Panc1 (cell line): ENCODE measurements around the gene GSK3B. TPM values are rescaled to one million over a fixed set of nuclear protein-coding genes. Genes with fewer than 3 reads are reported as not detected.

Source experiments
- ATAC-seq: fragments of 200-7000 bp; cut with Tn5 transposase; 2 replicates; pipeline ENCODE4 v1.9.1; 2020; ENCODE audit warnings: mild to moderate bottlenecking, moderate library complexity
- BruUV-seq: library from RNA; stranded (reverse); fragments of 400-500 nt; replicated peaks from 2 replicates; lab custom pipeline; 2021; lab: Mats Ljungman, UMichigan
- CTCF ChIA-PET: fragments of 300-600 bp; sonication (Branson Sonifier 250); formaldehyde crosslinking; loops from one replicate; lab custom pipeline; 2022; ENCODE audit warnings: antibody characterized with exemption; lab: Charles Lee
- POLR2A ChIA-PET: fragments of 300-600 bp; sonication (Branson Sonifier 250); formaldehyde crosslinking; loops from one replicate; lab custom pipeline; 2022; ENCODE audit warnings: antibody characterized with exemption; lab: Charles Lee
- DNase-seq: peaks from one replicate; pipeline ENCODE4 v3.0.0-alpha.2; 2010; ENCODE audit warnings: low read depth, low spot score
- H3K27ac ChIP-seq: 2 replicates; pipeline ENCODE4 v1.5.1; 2011; ENCODE audit warnings: mild to moderate bottlenecking, low read length, inconsistent platforms
- H3K27me3 ChIP-seq: fragments of 200-500 bp; sonication (Bioruptor generic); 2 replicates; pipeline ENCODE4 v1.6.0; 2014; ENCODE audit warnings: low read length, inconsistent platforms; ENCODE audit not compliant: control insufficient read depth, insufficient read depth
- H3K36me3 ChIP-seq: fragments of 200-500 bp; sonication (Bioruptor generic); 2 replicates; pipeline ENCODE4 v1.5.1; 2014; ENCODE audit warnings: inconsistent platforms, mild to moderate bottlenecking, low read length, moderate library complexity; ENCODE audit not compliant: control insufficient read depth, insufficient read depth
- H3K4me1 ChIP-seq: 2 replicates; pipeline ENCODE4 v1.5.1; 2011; ENCODE audit warnings: inconsistent platforms, mild to moderate bottlenecking, low read length, moderate library complexity; ENCODE audit not compliant: control insufficient read depth, insufficient read depth
- H3K4me3 ChIP-seq, 2 experiments: 2 replicates each; pipeline ENCODE4 v1.5.1; 2011 to 2012; ENCODE audit warnings: low read depth in 2 of 2, low read length in 2 of 2, mild to moderate bottlenecking in 2 of 2, inconsistent platforms in 1 of 2, moderate library complexity in 1 of 2
- H3K9me3 ChIP-seq: fragments of 200-500 bp; sonication (Bioruptor generic); 2 replicates; pipeline ENCODE4 v1.5.1; 2014; ENCODE audit warnings: low read depth, mild to moderate bottlenecking, inconsistent platforms, low read length, moderate library complexity; ENCODE audit not compliant: control insufficient read depth, insufficient read depth
- CTCF ChIP-seq: fragments of 450-650 bp; IDR thresholded peaks from 2 replicates; pipeline ENCODE4 v1.5.1; 2017; ENCODE audit warnings: mild to moderate bottlenecking
- POLR2AphosphoS5 ChIP-seq: IDR thresholded peaks from 2 replicates; pipeline ENCODE4 v1.6.1; 2012; ENCODE audit warnings: mild to moderate bottlenecking, low read depth, low read length, moderate library complexity
- REST ChIP-seq, 2 experiments: IDR thresholded peaks; 2 replicates each; pipeline ENCODE4 v1.6.1; 2011 to 2012; ENCODE audit warnings: low read depth in 2 of 2, control low read depth in 1 of 2, low read length in 1 of 2, mild to moderate bottlenecking in 1 of 2, moderate library complexity in 1 of 2; ENCODE audit not compliant: insufficient read depth in 1 of 2
- SIN3A ChIP-seq: IDR thresholded peaks from 2 replicates; pipeline ENCODE4 v1.6.1; 2012; ENCODE audit warnings: low read depth, mild to moderate bottlenecking, low read length, moderate library complexity, borderline replicate concordance; ENCODE audit not compliant: insufficient read depth
- TCF7L2 ChIP-seq: IDR thresholded peaks from 2 replicates; pipeline ENCODE4 v1.6.1; 2011; ENCODE audit warnings: mild to moderate bottlenecking, low read depth, low read length, inconsistent platforms
- in situ Hi-C: cut with HindIII; loops from 2 replicates; pipeline ENCODE4 v1.10.0; 2016; ENCODE audit warnings: low sequenced_read_pairs, low pct_unique_long_range_greater_than_20kb
- intact Hi-C: fragments of 100-400 bp; cut with micrococcal nuclease; formaldehyde crosslinking; loops from one replicate; pipeline ENCODE4 v1.10.0; 2022; ENCODE audit not compliant: unreplicated experiment
- total RNA-seq: library from RNA; stranded (reverse); gene quantifications from one replicate; pipeline ENCODE4 v1.2.1, GENCODE V29; 2021; ENCODE audit not compliant: unreplicated experiment

The GSK3B gene
- total RNA-seq, 1 experiment from 2014 or later = 35.3 TPM

- Histone ChIP-seq H3K36me3 (no peaks in the 10 kb centered on the region), H3K9me3 (no peaks in the 10 kb centered on the region), H3K4me3 (no peak overlapping the region), H3K4me1 (no peaks in the 10 kb centered on the region), H3K27me3 (no peaks in the 10 kb centered on the region), H3K27ac (no peak overlapping the region)
- POLR2A ChIA-PET = interaction anchor here (0.7 kb wide), 1 partner anchor 268 kb away, joined by 5 read pairs; no protein-coding TSS in a partner anchor
- in situ Hi-C loops = no loop called here
- no peak for ATAC-seq
- no TSS peak for BruUV-seq
- intact Hi-C loops = no loop called here
- CTCF ChIA-PET = interaction anchor here (0.6 kb wide), 1 partner anchor 12 kb away, joined by 5 read pairs; no protein-coding TSS in a partner anchor
- TF ChIP-seq POLR2AphosphoS5 (no peak), SIN3A (no peak), REST (IDR thresholded peaks at IDR 0.05; ENCODE audit: insufficient read depth in 1 of 2, low read depth in 2 of 2, low read length in 1 of 2) (no peak), CTCF (no peak), TCF7L2 (no peak)
- no peak for DNase-seq
These were observed 262.3 kb downstream of the GSK3B start for GRCh38 chr3:119831941-119832371.

GRCh38 chr3:119831022-119831421 is 263.2 kb downstream of the GSK3B start:
- Histone ChIP-seq H3K4me3 (no peak overlapping the region), H3K27ac (no peak overlapping the region), H3K36me3 (no peaks in the 10 kb centered on the region), H3K4me1 (no peaks in the 10 kb centered on the region), H3K27me3 (no peaks in the 10 kb centered on the region), H3K9me3 (no peaks in the 10 kb centered on the region)
- ChIA-PET CTCF (interaction anchor here (0.7 to 1.0 kb wide), 3 partner anchors 35 to 475 kb away, joined by 3 to 11 read pairs (median 3); no protein-coding TSS in a partner anchor), POLR2A (no interaction called here)
- in situ Hi-C loops (no loop called here), intact Hi-C loops (no loop called here)
- ATAC-seq (no peak), DNase-seq (no peak)
- no peak for TF ChIP-seq POLR2AphosphoS5
- TF ChIP-seq CTCF = peak; percentile 56; the same call in 1 of the 2 replicates
- no TSS peak for BruUV-seq
